ENCODE results near the gene NME4.

- no peak for TF ChIP-seq POLR2A (IDR thresholded peaks at IDR 0.05)
- no peak for TF ChIP-seq CTCF (IDR thresholded peaks at IDR 0.05)
These were observed 48.6 kb downstream of the NME4 start for GRCh38 chr16:445566-445965.

All from esophagus squamous epithelium (tissue), 4 donors.